ENCODE measurements around the gene SLC16A8.

Gene SLC16A8

GRCh38 chr22:38111925-38112355 lies 28.0 kb upstream of the SLC16A8 start:
- no peak for DNase-seq

GRCh38 chr22:38110863-38111852 lies 27.2 kb upstream of the SLC16A8 start:
- DNase-seq, result no peak

- no peak for DNase-seq
Measured at GRCh38 chr22:38110008-38110862, 26.3 kb upstream of the SLC16A8 start, which contains the start of gene BAIAP2L2. Gene BAIAP2L2, minus strand, starts transcription at chr22:38110684. Its CDS starts 159 bp downstream, at chr22:38110525.

- DNase-seq, result no peak
Measured at GRCh38 chr22:38109371-38110001, 25.5 kb upstream of the SLC16A8 start.

- DNase-seq, result no peak
Measured at GRCh38 chr22:38108561-38109319, 24.8 kb upstream of the SLC16A8 start.

GRCh38 chr22:38107692-38108515 lies 23.9 kb upstream of the SLC16A8 start:
- peak; percentile 53 for DNase-seq

GRCh38 chr22:38106814-38107578 lies 23.0 kb upstream of the SLC16A8 start:
- no peak for DNase-seq

GRCh38 chr22:38104084-38104483 lies 20.1 kb upstream of the SLC16A8 start:
- no peak for DNase-seq

- no peak for DNase-seq
Measured at GRCh38 chr22:38103641-38104040, 19.7 kb upstream of the SLC16A8 start.

- DNase-seq, result no peak
Measured at GRCh38 chr22:38098410-38099249, 14.6 kb upstream of the SLC16A8 start.

GRCh38 chr22:38097557-38098409 lies 13.8 kb upstream of the SLC16A8 start:
- DNase-seq, result no peak

GRCh38 chr22:38097058-38097457 lies 13.1 kb upstream of the SLC16A8 start:
- no peak for DNase-seq

- no peak for DNase-seq
Measured at GRCh38 chr22:38089474-38089851, 5.5 kb upstream of the SLC16A8 start.

- no peak for DNase-seq
Measured at GRCh38 chr22:38088629-38089473, 4.9 kb upstream of the SLC16A8 start.

- DNase-seq, result no peak
Measured at GRCh38 chr22:38087855-38088254, 3.9 kb upstream of the SLC16A8 start.

- DNase-seq, result no peak
Measured at GRCh38 chr22:38086942-38087341, 3.0 kb upstream of the SLC16A8 start.

GRCh38 chr22:38086001-38086845 lies 2.2 kb upstream of the SLC16A8 start:
- DNase-seq, result no peak
